ENCODE results near the gene MGAT2. TPM values are rescaled to one million over a fixed set of nuclear protein-coding genes. Genes with fewer than 3 reads are reported as not detected.
A peak's percentile ranks its signal among the peaks of the same experiment; 100 is the strongest.

The MGAT2 gene
- total and polyA plus RNA-seq, 9 of the 15 experiments (the other 6 are each of a cell fraction or from before 2014, with no cell fraction given), result 0.03 to 33.3 (median 24.6) TPM; not detected in 1

DNA sequence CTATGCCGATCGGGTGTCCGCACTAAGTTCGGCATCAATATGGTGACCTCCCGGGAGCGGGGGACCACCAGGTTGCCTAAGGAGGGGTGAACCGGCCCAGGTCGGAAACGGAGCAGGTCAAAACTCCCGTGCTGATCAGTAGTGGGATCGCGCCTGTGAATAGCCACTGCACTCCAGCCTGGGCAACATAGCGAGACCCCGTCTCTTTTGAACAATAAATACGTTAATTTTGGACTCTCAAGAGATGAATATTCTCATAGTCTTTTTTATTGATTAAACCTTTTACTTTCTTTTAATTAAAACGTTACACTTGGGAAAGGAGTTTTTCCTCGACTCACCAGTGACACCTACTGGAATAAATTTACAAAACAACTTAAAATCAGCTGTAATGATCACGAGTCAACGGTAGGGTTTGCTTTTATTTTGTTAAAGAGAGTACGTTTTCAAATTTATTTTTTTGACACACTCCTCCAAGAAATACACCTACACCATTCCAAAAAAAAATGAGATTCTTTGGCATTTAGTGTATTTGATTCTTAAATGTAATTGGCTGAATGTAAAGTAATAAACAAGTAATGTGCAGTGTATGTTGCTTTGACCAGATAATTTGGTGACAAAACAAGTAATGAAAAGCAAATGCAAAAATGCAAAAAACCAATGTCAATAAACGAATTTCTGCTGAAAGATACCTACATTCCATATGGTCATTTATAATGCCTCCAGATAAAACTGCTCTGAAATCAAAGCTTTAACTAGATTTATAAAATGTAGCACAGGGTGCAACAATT is 33.7 kb upstream of the MGAT2 start (continued):
- TF ChIP-seq, protein P1, sequence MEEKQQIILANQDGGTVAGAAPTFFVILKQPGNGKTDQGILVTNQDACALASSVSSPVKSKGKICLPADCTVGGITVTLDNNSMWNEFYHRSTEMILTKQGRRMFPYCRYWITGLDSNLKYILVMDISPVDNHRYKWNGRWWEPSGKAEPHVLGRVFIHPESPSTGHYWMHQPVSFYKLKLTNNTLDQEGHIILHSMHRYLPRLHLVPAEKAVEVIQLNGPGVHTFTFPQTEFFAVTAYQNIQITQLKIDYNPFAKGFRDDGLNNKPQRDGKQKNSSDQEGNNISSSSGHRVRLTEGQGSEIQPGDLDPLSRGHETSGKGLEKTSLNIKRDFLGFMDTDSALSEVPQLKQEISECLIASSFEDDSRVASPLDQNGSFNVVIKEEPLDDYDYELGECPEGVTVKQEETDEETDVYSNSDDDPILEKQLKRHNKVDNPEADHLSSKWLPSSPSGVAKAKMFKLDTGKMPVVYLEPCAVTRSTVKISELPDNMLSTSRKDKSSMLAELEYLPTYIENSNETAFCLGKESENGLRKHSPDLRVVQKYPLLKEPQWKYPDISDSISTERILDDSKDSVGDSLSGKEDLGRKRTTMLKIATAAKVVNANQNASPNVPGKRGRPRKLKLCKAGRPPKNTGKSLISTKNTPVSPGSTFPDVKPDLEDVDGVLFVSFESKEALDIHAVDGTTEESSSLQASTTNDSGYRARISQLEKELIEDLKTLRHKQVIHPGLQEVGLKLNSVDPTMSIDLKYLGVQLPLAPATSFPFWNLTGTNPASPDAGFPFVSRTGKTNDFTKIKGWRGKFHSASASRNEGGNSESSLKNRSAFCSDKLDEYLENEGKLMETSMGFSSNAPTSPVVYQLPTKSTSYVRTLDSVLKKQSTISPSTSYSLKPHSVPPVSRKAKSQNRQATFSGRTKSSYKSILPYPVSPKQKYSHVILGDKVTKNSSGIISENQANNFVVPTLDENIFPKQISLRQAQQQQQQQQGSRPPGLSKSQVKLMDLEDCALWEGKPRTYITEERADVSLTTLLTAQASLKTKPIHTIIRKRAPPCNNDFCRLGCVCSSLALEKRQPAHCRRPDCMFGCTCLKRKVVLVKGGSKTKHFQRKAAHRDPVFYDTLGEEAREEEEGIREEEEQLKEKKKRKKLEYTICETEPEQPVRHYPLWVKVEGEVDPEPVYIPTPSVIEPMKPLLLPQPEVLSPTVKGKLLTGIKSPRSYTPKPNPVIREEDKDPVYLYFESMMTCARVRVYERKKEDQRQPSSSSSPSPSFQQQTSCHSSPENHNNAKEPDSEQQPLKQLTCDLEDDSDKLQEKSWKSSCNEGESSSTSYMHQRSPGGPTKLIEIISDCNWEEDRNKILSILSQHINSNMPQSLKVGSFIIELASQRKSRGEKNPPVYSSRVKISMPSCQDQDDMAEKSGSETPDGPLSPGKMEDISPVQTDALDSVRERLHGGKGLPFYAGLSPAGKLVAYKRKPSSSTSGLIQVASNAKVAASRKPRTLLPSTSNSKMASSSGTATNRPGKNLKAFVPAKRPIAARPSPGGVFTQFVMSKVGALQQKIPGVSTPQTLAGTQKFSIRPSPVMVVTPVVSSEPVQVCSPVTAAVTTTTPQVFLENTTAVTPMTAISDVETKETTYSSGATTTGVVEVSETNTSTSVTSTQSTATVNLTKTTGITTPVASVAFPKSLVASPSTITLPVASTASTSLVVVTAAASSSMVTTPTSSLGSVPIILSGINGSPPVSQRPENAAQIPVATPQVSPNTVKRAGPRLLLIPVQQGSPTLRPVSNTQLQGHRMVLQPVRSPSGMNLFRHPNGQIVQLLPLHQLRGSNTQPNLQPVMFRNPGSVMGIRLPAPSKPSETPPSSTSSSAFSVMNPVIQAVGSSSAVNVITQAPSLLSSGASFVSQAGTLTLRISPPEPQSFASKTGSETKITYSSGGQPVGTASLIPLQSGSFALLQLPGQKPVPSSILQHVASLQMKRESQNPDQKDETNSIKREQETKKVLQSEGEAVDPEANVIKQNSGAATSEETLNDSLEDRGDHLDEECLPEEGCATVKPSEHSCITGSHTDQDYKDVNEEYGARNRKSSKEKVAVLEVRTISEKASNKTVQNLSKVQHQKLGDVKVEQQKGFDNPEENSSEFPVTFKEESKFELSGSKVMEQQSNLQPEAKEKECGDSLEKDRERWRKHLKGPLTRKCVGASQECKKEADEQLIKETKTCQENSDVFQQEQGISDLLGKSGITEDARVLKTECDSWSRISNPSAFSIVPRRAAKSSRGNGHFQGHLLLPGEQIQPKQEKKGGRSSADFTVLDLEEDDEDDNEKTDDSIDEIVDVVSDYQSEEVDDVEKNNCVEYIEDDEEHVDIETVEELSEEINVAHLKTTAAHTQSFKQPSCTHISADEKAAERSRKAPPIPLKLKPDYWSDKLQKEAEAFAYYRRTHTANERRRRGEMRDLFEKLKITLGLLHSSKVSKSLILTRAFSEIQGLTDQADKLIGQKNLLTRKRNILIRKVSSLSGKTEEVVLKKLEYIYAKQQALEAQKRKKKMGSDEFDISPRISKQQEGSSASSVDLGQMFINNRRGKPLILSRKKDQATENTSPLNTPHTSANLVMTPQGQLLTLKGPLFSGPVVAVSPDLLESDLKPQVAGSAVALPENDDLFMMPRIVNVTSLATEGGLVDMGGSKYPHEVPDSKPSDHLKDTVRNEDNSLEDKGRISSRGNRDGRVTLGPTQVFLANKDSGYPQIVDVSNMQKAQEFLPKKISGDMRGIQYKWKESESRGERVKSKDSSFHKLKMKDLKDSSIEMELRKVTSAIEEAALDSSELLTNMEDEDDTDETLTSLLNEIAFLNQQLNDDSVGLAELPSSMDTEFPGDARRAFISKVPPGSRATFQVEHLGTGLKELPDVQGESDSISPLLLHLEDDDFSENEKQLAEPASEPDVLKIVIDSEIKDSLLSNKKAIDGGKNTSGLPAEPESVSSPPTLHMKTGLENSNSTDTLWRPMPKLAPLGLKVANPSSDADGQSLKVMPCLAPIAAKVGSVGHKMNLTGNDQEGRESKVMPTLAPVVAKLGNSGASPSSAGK (IDR thresholded peaks at IDR 0.05), result no peak
- TF ChIP-seq ZNF785 (CRISPR knock-in tag; IDR thresholded peaks at IDR 0.05), result no peak
- no peak for TF ChIP-seq ZNF311 (CRISPR knock-in tag; IDR thresholded peaks at IDR 0.05)
- no peak for TF ChIP-seq NR2C2 (CRISPR knock-in tag; IDR thresholded peaks at IDR 0.05)
- peak; percentile 58; the same call in 1 of the 2 replicates for TF ChIP-seq NR2C2 (tag; IDR thresholded peaks at IDR 0.05)
- no peak for TF ChIP-seq YBX1 (IDR thresholded peaks at IDR 0.05)
- peak; percentile 79 for TF ChIP-seq BRD9 (IDR thresholded peaks at IDR 0.05; ENCODE audit: low read depth, partially characterized antibody)
- no peak for TF ChIP-seq CBFB (CRISPR knock-in tag; IDR thresholded peaks at IDR 0.05)
- no peak for TF ChIP-seq ARID1B (IDR thresholded peaks at IDR 0.05)
- peak; percentile 8; the same call in 1 of the 2 replicates for TF ChIP-seq DMBX1 (CRISPR knock-in tag; IDR thresholded peaks at IDR 0.05; ENCODE audit: borderline replicate concordance)
- peak; percentile 30 for TF ChIP-seq HNRNPLL (IDR thresholded peaks at IDR 0.05; ENCODE audit: low read depth, low read length, poor library complexity, severe bottlenecking)
- TF ChIP-seq, protein P2, sequence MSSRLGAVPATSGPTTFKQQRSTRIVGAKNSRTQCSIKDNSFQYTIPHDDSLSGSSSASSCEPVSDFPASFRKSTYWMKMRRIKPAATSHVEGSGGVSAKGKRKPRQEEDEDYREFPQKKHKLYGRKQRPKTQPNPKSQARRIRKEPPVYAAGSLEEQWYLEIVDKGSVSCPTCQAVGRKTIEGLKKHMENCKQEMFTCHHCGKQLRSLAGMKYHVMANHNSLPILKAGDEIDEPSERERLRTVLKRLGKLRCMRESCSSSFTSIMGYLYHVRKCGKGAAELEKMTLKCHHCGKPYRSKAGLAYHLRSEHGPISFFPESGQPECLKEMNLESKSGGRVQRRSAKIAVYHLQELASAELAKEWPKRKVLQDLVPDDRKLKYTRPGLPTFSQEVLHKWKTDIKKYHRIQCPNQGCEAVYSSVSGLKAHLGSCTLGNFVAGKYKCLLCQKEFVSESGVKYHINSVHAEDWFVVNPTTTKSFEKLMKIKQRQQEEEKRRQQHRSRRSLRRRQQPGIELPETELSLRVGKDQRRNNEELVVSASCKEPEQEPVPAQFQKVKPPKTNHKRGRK (tag; IDR thresholded peaks at IDR 0.05), result 0 out of 2 replicates have a peak, but pooled peaks have one; percentile 14
- no peak for TF ChIP-seq KHSRP (IDR thresholded peaks at IDR 0.05)

Measured in K562 (cell line).